Eye (tissue), 1 donor: ENCODE measurements around the gene MATK.

Experiments used
- DNase-seq: peaks from one replicate; pipeline ENCODE4 v3.0.0-alpha.2; 2015

MATK gene

GRCh38 chr19:3743486-3743885 lies 42.7 kb downstream of the MATK start:
- no peak for DNase-seq

GRCh38 chr19:3740431-3740830 lies 45.8 kb downstream of the MATK start:
- DNase-seq = no peak

- no peak for DNase-seq
Observed at GRCh38 chr19:3738477-3739220, 47.5 kb downstream of the MATK start.

- DNase-seq = no peak
Observed at GRCh38 chr19:3737487-3738205, 48.5 kb downstream of the MATK start.

GRCh38 chr19:3736106-3736724 lies 50.0 kb downstream of the MATK start:
- DNase-seq = no peak

- no peak for DNase-seq
Observed at GRCh38 chr19:3734310-3734600, 51.9 kb downstream of the MATK start.

- DNase-seq = no peak
Observed at GRCh38 chr19:3733549-3734309, 52.5 kb downstream of the MATK start.

GRCh38 chr19:3732108-3732507 lies 54.1 kb downstream of the MATK start:
- DNase-seq = no peak

GRCh38 chr19:3730457-3730958 lies 55.7 kb downstream of the MATK start:
- DNase-seq = no peak
